B cell (primary cell): Measurements from ENCODE around the gene SCGB2B2. TPM values are rescaled to one million over a fixed set of nuclear protein-coding genes. Genes with fewer than 3 reads are reported as not detected.

Experiments
- ATAC-seq: fragments of 200-7000 bp; cut with Tn5 transposase; one replicate; pipeline ENCODE4 v1.10.0; 2021; ENCODE audit warnings: low read depth, mild to moderate bottlenecking, moderate number of reproducible peaks, moderate library complexity
- CTCF ChIA-PET: fragments of 350-600 bp; sonication (Branson Sonifier 250); formaldehyde crosslinking; loops from one replicate; lab custom pipeline; 2021; ENCODE audit warnings: antibody characterized with exemption, inconsistent platforms; lab: Charles Lee
- POLR2A ChIA-PET: fragments of 350-600 bp; sonication (Branson Sonifier 250); formaldehyde crosslinking; loops from one replicate; lab custom pipeline; 2021; ENCODE audit warnings: antibody characterized with exemption; lab: Charles Lee
- DNase-seq: peaks from one replicate; pipeline ENCODE4 v3.0.0; 2013
- H2AFZ ChIP-seq: 2 replicates; pipeline ENCODE4 v1.6.1; 2012; ENCODE audit warnings: mild to moderate bottlenecking, low read depth, low read length; ENCODE audit not compliant: insufficient read depth, poor library complexity, severe bottlenecking
- H3K27ac ChIP-seq, 2 donors: 1 replicate in 1 of 2; 2 replicates in 1 of 2; pipeline ENCODE4 v1.5.1; 2012 to 2013; ENCODE audit warnings: low read length in 2 of 2, mild to moderate bottlenecking in 2 of 2, moderate library complexity in 1 of 2
- H3K27me3 ChIP-seq, 4 experiments: fragments of 200-600 bp in 1 of 4; sonication (generic) in 1 of 4; replicated peaks in 1 of 4; 1 replicate in 2 of 4; 2 replicates in 2 of 4; pipeline versions ENCODE4 v1.6.1 to v1.7.0; 2013 to 2016; ENCODE audit warnings: low read length in 3 of 4, mild to moderate bottlenecking in 2 of 4, mixed read lengths in 1 of 4, moderate library complexity in 1 of 4; ENCODE audit not compliant: insufficient read depth in 4 of 4, control insufficient read depth in 3 of 4; ENCODE audit errors: control extremely low read depth in 1 of 4
- H3K36me3 ChIP-seq, 2 experiments: replicated peaks in 1 of 2; 1 replicate in 1 of 2; 2 replicates in 1 of 2; pipeline versions ENCODE4 v1.6.1 to v1.7.1; 2013; ENCODE audit warnings: low read length in 1 of 2; ENCODE audit not compliant: insufficient read depth in 2 of 2, control insufficient read depth in 1 of 2; ENCODE audit errors: control extremely low read depth in 1 of 2, extremely low read depth in 1 of 2
- H3K4me1 ChIP-seq, 2 donors: fragments of 200-600 bp in 1 of 2; sonication (generic) in 1 of 2; 1 replicate in 1 of 2; 2 replicates in 1 of 2; pipeline versions ENCODE4 v1.5.1 to v1.6.1; 2013 to 2017; ENCODE audit warnings: low read length in 2 of 2; ENCODE audit not compliant: control insufficient read depth in 2 of 2, insufficient read depth in 2 of 2
- H3K4me2 ChIP-seq: replicated peaks from 2 replicates; pipeline ENCODE3; 2012; ENCODE audit warnings: mild to moderate bottlenecking, low read depth, low read length; ENCODE audit not compliant: poor library complexity, severe bottlenecking
- H3K4me3 ChIP-seq, 5 experiments: fragments of 200-600 bp in 1 of 5; sonication (generic) in 1 of 5; 1 replicate in 3 of 5; 2 replicates in 2 of 5; pipeline versions ENCODE4 v1.5.1 to v1.7.0; 2011 to 2016; ENCODE audit warnings: low read length in 4 of 5, mild to moderate bottlenecking in 4 of 5, low read depth in 2 of 5, control low read depth in 1 of 5, moderate library complexity in 1 of 5; ENCODE audit not compliant: insufficient read depth in 1 of 5; ENCODE audit errors: control extremely low read depth in 1 of 5, extremely low read depth in 1 of 5
- H3K79me2 ChIP-seq: fragments of 200-600 bp; sonication (generic); one replicate; pipeline ENCODE4 v1.6.0; 2016; ENCODE audit warnings: low read length; ENCODE audit not compliant: control insufficient read depth, insufficient read depth
- H3K9ac ChIP-seq: fragments of 200-600 bp; sonication (generic); 2 replicates; pipeline ENCODE4 v1.6.1; 2017; ENCODE audit warnings: mild to moderate bottlenecking, low read length, moderate library complexity
- H3K9me3 ChIP-seq, 3 donors: one replicate each; pipeline versions ENCODE4 v1.6.1 to v1.7.1; 2013; ENCODE audit warnings: low read length in 2 of 3; ENCODE audit not compliant: control insufficient read depth in 2 of 3, insufficient read depth in 1 of 3; ENCODE audit errors: control extremely low read depth in 1 of 3
- H4K20me1 ChIP-seq: 2 replicates; pipeline ENCODE4 v1.6.0; 2012; ENCODE audit warnings: mild to moderate bottlenecking, low read length; ENCODE audit not compliant: insufficient read depth, control insufficient read depth, poor library complexity, severe bottlenecking
- H3K27ac Mint-ChIP-seq: one replicate; pipeline ENCODE4 v1.8.0; 2021; ENCODE audit warnings: mixed read lengths
- H3K27me3 Mint-ChIP-seq: one replicate; pipeline ENCODE4 v1.8.0; 2021; ENCODE audit warnings: mixed read lengths
- H3K4me1 Mint-ChIP-seq: one replicate; pipeline ENCODE4 v1.8.0; 2021; ENCODE audit warnings: mixed read lengths
- H3K4me3 Mint-ChIP-seq: one replicate; pipeline ENCODE4 v1.8.0; 2021; ENCODE audit warnings: mixed read lengths
- H3K9me3 Mint-ChIP-seq: one replicate; pipeline ENCODE4 v1.8.0; 2022; ENCODE audit warnings: mixed read lengths; ENCODE audit not compliant: insufficient read depth
- EZH2 ChIP-seq: IDR thresholded peaks from 2 replicates; pipeline ENCODE4 v1.6.1; 2012; ENCODE audit warnings: borderline replicate concordance, low read depth, mild to moderate bottlenecking, moderate library complexity, low read length; ENCODE audit not compliant: insufficient read depth, poor library complexity, severe bottlenecking
- whole genome bisulfite sequencing: methylation state at CpG from one replicate; pipeline ENCODE4 v1.1.5; 2013; ENCODE audit warnings: missing lambda C conversion rate; ENCODE audit not compliant: insufficient coverage; 5-methylcytosine and 5-hydroxymethylcytosine counted together
- intact Hi-C: fragments of 100-400 bp; cut with micrococcal nuclease; formaldehyde crosslinking; loops from one replicate; pipeline ENCODE4 v1.10.0; 2022
- polyA plus RNA-seq: library from polyadenylated mRNA; depleted of rRNA; stranded (reverse); fragments of >200 nt; gene quantifications from 2 replicates; pipeline ENCODE4 v1.2.3, GENCODE V29; 2012
- total RNA-seq, 2 donors: library from RNA; stranded (reverse); fragments of 120-200 nt in 1 of 2; gene quantifications; 1 replicate in 1 of 2; 2 replicates in 1 of 2; pipeline versions ENCODE4 v1.2.3 to v1.2.4, GENCODE V29; 2013 to 2022
- TF ChIP-seq, protein P1 (sequence below): fragments of 200-600 bp; IDR thresholded peaks from one replicate; pipeline ENCODE4 v1.8.0; 2022; ENCODE audit warnings: antibody characterized with exemption, mild to moderate bottlenecking

SCGB2B2 gene
- total and polyA plus RNA-seq, 2 donors (not counting 1 experiment from before 2014, with no cell fraction given): 0.21 to 0.91 TPM

- Histone ChIP-seq H3K79me2 (no peaks in the 10 kb centered on the region), H3K4me1 (peaks cover 0 to 5% of the 10 kb centered on the region in 2 donors), H3K4me2 (no peak overlapping the region), H3K27me3 (no peaks in the 10 kb centered on the region), H3K9me3 (no peaks in the 10 kb centered on the region), H3K4me3 (no peak overlapping the region), H3K9ac (no peak overlapping the region), H4K20me1 (no peaks in the 10 kb centered on the region), H3K27ac (no peak overlapping the region), H2AFZ (no peak overlapping the region), H3K36me3 (no peaks in the 10 kb centered on the region)
- Mint-ChIP-seq H3K4me1 (peaks cover 9% of the 10 kb centered on the region), H3K27ac (no peak overlapping the region), H3K4me3 (no peak overlapping the region), H3K9me3 (no peaks in the 10 kb centered on the region), H3K27me3 (peaks cover 5% of the 10 kb centered on the region)
- ATAC-seq (peak; percentile 60), DNase-seq (peak; percentile 47)
- POLR2A ChIA-PET: no interaction called here
- 25% methylated on average over 2 of the region's 5 CpGs for WGBS
- intact Hi-C loops: loop anchor here (2.0 kb wide), 1 partner anchor 24 kb away; no protein-coding TSS in a partner anchor
- CTCF ChIA-PET: interaction anchor here (2.0 kb wide), 1 partner anchor 23 kb away, joined by 10 read pairs; no protein-coding TSS in a partner anchor
- no peak for TF ChIP-seq EZH2
- TF ChIP-seq, protein P1, sequence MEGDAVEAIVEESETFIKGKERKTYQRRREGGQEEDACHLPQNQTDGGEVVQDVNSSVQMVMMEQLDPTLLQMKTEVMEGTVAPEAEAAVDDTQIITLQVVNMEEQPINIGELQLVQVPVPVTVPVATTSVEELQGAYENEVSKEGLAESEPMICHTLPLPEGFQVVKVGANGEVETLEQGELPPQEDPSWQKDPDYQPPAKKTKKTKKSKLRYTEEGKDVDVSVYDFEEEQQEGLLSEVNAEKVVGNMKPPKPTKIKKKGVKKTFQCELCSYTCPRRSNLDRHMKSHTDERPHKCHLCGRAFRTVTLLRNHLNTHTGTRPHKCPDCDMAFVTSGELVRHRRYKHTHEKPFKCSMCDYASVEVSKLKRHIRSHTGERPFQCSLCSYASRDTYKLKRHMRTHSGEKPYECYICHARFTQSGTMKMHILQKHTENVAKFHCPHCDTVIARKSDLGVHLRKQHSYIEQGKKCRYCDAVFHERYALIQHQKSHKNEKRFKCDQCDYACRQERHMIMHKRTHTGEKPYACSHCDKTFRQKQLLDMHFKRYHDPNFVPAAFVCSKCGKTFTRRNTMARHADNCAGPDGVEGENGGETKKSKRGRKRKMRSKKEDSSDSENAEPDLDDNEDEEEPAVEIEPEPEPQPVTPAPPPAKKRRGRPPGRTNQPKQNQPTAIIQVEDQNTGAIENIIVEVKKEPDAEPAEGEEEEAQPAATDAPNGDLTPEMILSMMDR: peak; percentile 40
Measured at GRCh38 chr19:34662919-34663318, 14.0 kb downstream of the SCGB2B2 start.

DNA sequence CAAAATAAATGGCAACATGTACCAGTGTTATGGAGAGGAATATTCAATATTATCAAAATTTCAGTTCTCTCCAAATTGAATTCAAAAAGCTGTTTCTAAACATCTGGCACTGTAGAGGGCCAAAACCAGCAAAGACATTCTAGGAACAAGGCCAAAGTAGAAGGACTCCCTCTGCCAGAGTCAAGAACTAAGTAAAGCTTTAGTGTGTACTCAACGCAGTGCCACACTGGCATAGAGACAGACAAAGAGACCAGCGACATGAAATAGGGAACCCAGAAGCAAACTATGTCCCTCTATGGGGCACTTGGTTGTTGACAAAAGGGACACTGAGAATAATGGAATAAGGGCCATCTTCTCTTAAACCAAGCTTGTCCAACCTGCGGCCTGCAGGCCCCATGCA, 15.6 kb downstream of the SCGB2B2 start:
- Mint-ChIP-seq H3K4me1 (peaks cover 5% of the 10 kb centered on the region), H3K27ac (no peak overlapping the region), H3K4me3 (no peak overlapping the region), H3K27me3 (peaks cover 10% of the 10 kb centered on the region), H3K9me3 (no peaks in the 10 kb centered on the region)
- WGBS: 100% methylated on average over 2 of the region's 3 CpGs
- no peaks in the 10 kb centered on the region for H4K20me1 ChIP-seq
- no peaks in the 10 kb centered on the region for H3K79me2 ChIP-seq
- no peaks in the 10 kb centered on the region for H3K4me1 ChIP-seq
- H3K9me3 ChIP-seq: peaks cover 0 to under 1% (median 0%) of the 10 kb centered on the region in 3 donors
- CTCF ChIA-PET: interaction anchor here (2.0 kb wide), 1 partner anchor 21 kb away, joined by 10 read pairs; no protein-coding TSS in a partner anchor
- no peak overlapping the region for H2AFZ ChIP-seq
- H3K9ac ChIP-seq: no peak overlapping the region
- H3K27me3 ChIP-seq: no peaks in the 10 kb centered on the region
- TF ChIP-seq, protein P1: no peak
- TF ChIP-seq EZH2: no peak
- no peak for ATAC-seq
- no peaks in the 10 kb centered on the region for H3K36me3 ChIP-seq
- H3K4me2 ChIP-seq: no peak overlapping the region
- POLR2A ChIA-PET: no interaction called here
- no peak overlapping the region for H3K4me3 ChIP-seq
- intact Hi-C loops: no loop called here
- H3K27ac ChIP-seq: no peak overlapping the region
- DNase-seq: no peak
